Measurements from ENCODE around the gene CPNE6. TPM values are rescaled to one million over a fixed set of nuclear protein-coding genes. Genes with fewer than 3 reads are reported as not detected.

Gene CPNE6
- total and polyA plus RNA-seq, 2 of the 8 experiments (the other 6 are each of a cell fraction or from before 2014, with no cell fraction given), result 0.05 TPM; not detected in 1

DNA sequence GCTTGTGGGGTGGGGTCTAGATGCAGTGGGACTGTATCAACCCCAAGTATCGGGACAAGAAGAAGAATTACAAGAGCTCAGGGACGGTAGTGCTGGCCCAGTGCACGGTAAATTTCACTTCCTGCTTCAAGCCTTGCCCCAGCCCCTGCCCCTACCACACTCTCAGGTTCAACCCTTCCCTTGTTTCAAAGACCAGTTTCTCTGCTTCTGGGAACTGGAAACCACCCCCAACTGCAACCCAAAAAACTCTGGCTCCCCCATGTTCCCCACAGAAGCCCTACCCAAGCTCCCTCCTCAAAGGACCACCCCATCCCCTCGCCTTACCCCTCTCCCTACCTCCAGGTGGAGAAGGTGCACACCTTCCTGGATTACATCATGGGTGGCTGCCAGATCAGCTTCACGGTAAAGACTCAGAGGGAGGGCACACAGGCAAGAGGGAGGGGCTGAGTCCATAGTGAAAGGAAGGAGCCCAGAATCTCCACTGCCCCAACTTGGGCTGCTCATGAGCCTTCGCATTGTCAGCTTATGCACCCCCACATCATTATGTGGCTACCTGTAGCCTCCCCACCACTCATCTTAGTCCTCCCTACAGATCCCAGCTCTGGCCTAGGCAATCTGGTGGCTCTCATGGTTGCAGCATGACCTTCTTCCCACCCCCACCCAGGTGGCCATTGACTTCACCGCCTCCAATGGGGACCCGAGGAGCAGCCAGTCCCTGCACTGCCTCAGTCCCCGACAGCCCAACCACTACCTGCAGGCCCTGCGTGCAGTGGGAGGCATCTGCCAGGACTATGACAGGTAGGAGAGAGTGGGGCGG, 4.3 kb downstream of the CPNE6 start:
- DNase-seq (ENCODE audit: low read depth in 1 of 2, low spot score in 2 of 2) (no peak), FAIRE-seq (no peak)
- Histone ChIP-seq H3K27ac (ENCODE audit: low read depth, low read length) (no peak overlapping the region), H4K91ac (replicated peaks; ENCODE audit: insufficient read length, low read length) (no peak overlapping the region), H3K4me2 (ENCODE audit: insufficient read depth in 1 of 2, low read depth in 2 of 2, low read length in 2 of 2) (no peak overlapping the region), H3K79me2 (ENCODE audit: control insufficient read depth in 1 of 2, insufficient read depth in 2 of 2, low read length in 2 of 2) (no peaks in the 10 kb centered on the region), H3K14ac (ENCODE audit: insufficient read length) (no peak overlapping the region), H4K8ac (ENCODE audit: extremely low read depth, insufficient read depth, low read length) (peak overlapping the region; percentile 31; the same call in 1 of the 2 replicates), H3K9me3 (ENCODE audit: insufficient read depth in 2 of 2, low read depth in 1 of 2, low read length in 1 of 2) (no peaks in the 10 kb centered on the region), H2AK5ac (ENCODE audit: low read depth, low read length) (0 out of 2 replicates have a peak overlapping the region, but pooled peaks have one; percentile 65), H3K36me3 (ENCODE audit: control insufficient read depth in 2 of 4, insufficient read depth in 4 of 4, low read length in 3 of 4) (no peaks in the 10 kb centered on the region), H3K56ac (replicated peaks; ENCODE audit: insufficient read length, low read depth, low read length) (no peak overlapping the region), H2BK5ac (ENCODE audit: low read depth, low read length) (no peak overlapping the region), H3K79me1 (ENCODE audit: low read depth, low read length) (no peaks in the 10 kb centered on the region), H2BK15ac (ENCODE audit: low read length) (0 out of 2 replicates have a peak overlapping the region, but pooled peaks have one; percentile 16), H2BK120ac (replicated peaks; ENCODE audit: low read depth, low read length) (no peak overlapping the region), H3K4me3 (ENCODE audit: extremely low read depth in 1 of 4, insufficient read depth in 2 of 4, low read depth in 3 of 4, low read length in 4 of 4) (no peak overlapping the region), H2BK12ac (ENCODE audit: low read depth, low read length) (no peak overlapping the region), H4K5ac (ENCODE audit: insufficient read length, low read depth, low read length) (no peak overlapping the region), H2AFZ (ENCODE audit: low read length) (no peak overlapping the region), H4K20me1 (replicated peaks in 1 of 2; ENCODE audit: control insufficient read depth in 1 of 2, insufficient read depth in 2 of 2, low read length in 2 of 2) (no peaks in the 10 kb centered on the region), H2BK20ac (ENCODE audit: low read length) (0 out of 2 replicates have a peak overlapping the region, but pooled peaks have one; percentile 61), H3K23ac (ENCODE audit: insufficient read length) (no peak overlapping the region), H3K4me1 (replicated peaks in 1 of 4; ENCODE audit: control insufficient read depth in 3 of 4, insufficient read depth in 4 of 4, low read length in 3 of 4) (peaks cover 0 to 11% (median 7%) of the 10 kb centered on the region in 4 experiments; a peak in 6 of 7 replicates), H3K23me2 (ENCODE audit: low read depth, low read length) (0 out of 2 replicates have a peak, but pooled peaks cover under 1% of the 10 kb centered on the region), H3K4ac (replicated peaks; ENCODE audit: insufficient read length, low read depth, low read length) (no peak overlapping the region), H3K27me3 (replicated peaks in 1 of 4; ENCODE audit: control insufficient read depth in 3 of 4, extremely low read depth in 1 of 4, insufficient read depth in 3 of 4, low read length in 3 of 4) (no peaks in the 10 kb centered on the region), H3K18ac (ENCODE audit: extremely low read depth, low read length) (no peak overlapping the region), H3K9ac (replicated peaks in 1 of 4; ENCODE audit: extremely low read depth in 1 of 4, low read depth in 3 of 4, low read length in 3 of 4) (no peak overlapping the region)
- WGBS, 2 experiments (ENCODE audit: extremely low coverage in 1 of 2, insufficient coverage in 1 of 2, insufficient read length in 1 of 2, insufficient replicate concordance in 2 of 2, low coverage in 1 of 2, low lambda C conversion rate in 2 of 2, missing lambda C conversion rate in 1 of 2), result 84% methylated on average over 11 of the region's 11 CpGs; no CpG with 5 or more reads in 1 of the 2 experiments
- ChIA-PET CTCF (ENCODE audit: partially characterized antibody) (interaction anchor here (1.0 to 23.8 kb wide), 8 partner anchors 9 to 61 kb away, joined by 3 to 316 read pairs (median 5); partner anchors contain the start of gene PCK2), POLR2A (ENCODE audit: partially characterized antibody) (interaction anchor here (0.9 to 27.2 kb wide), 4 partner anchors 9 to 38 kb away, joined by 3 to 626 read pairs (median 3); partner anchors contain the start of gene PCK2)
- no peak for TF ChIP-seq TBP (IDR thresholded peaks at IDR 0.05; ENCODE audit: low read depth, low read length)

All from H1 (cell line).